Measurements from ENCODE around the gene RHCE.

RHCE gene

DNA sequence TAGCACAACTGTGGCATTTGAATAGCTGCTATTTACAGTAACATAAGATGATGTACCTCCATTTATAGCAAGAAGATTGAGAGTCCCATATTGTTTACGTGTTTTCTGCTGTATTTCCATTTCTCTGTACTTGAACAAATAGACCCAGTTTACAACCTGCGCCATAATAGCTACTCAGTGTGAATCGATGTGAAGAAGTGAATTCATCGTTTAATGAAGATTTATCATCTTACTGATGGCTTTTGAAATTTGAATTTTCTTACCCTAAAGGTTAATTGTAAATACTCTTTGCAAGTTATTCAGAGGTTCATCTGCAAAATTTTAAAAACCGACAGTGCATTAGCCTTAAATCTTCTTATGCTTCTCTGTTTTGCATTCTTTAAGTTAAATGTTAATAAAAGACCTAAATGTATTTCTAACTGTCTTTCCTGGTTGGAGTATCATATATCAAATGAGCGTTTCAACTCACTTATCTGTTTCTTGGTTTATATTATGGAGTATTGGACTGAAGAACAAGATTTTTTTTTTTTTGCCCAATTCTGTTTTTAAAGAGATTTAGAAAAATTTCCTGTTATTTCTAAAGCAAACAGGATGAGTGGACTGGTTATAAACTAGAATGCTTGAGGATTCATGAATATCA, 12.2 kb upstream of the RHCE start:
- Histone ChIP-seq H3K27ac (no peak overlapping the region), H3K36me3 (ENCODE audit: insufficient read depth) (no peaks in the 10 kb centered on the region), H3K27me3 (ENCODE audit: insufficient read depth, low read depth) (no peaks in the 10 kb centered on the region), H4K20me1 (ENCODE audit: insufficient read depth) (no peaks in the 10 kb centered on the region), H2AFZ (ENCODE audit: low read depth) (no peak overlapping the region), H3K4me2 (peak overlapping the region; percentile 84), H3K4me1 (ENCODE audit: low read depth, poor library complexity, severe bottlenecking) (peaks cover 66% of the 10 kb centered on the region), H3K79me2 (ENCODE audit: insufficient read depth, low read depth) (peaks cover 48% of the 10 kb centered on the region), H3K4me3 (IDR thresholded peaks at IDR 0.05; ENCODE audit: insufficient read depth, low read depth, low read length) (no peak overlapping the region), H3K9ac (no peak overlapping the region)
- TF ChIP-seq, protein P1, sequence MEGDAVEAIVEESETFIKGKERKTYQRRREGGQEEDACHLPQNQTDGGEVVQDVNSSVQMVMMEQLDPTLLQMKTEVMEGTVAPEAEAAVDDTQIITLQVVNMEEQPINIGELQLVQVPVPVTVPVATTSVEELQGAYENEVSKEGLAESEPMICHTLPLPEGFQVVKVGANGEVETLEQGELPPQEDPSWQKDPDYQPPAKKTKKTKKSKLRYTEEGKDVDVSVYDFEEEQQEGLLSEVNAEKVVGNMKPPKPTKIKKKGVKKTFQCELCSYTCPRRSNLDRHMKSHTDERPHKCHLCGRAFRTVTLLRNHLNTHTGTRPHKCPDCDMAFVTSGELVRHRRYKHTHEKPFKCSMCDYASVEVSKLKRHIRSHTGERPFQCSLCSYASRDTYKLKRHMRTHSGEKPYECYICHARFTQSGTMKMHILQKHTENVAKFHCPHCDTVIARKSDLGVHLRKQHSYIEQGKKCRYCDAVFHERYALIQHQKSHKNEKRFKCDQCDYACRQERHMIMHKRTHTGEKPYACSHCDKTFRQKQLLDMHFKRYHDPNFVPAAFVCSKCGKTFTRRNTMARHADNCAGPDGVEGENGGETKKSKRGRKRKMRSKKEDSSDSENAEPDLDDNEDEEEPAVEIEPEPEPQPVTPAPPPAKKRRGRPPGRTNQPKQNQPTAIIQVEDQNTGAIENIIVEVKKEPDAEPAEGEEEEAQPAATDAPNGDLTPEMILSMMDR (conservative IDR thresholded peaks at IDR 0.05; ENCODE audit: low read depth, low read length): no peak

DNA sequence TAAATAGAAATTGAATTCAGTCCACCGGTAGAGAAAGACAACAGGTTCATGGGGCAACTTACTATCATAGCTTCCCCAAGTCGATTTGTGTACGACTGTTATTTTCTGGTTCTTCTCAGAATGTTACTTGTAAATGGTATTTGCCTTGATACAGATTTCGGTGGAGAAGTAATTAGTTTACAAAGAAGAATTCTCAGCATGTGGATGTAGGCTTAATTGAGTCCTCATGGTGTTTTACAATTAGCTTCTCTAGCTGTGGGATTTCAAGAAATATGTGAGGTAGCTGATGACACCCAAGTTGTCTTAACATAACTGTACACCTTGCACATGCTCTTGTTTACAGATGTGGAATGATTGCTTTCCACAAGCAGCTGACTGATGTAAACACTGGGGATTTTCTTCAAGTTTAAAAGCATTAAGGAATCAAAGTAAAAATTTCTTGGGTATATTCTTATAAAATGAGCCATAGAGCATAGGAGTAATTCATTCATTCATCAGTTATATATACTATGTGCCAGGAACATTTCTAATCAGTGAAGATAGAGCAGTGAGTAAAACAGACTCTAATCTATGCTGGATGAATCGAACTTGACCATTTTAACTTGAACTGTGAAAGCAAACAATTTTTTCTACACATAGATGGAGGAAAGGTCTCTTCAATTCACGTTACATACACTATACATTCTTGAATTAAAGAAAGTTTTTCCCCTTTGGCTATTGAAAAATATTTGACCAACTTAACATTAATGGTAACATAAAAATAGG, 11.5 kb upstream of the RHCE start:
- Histone ChIP-seq H4K20me1 (ENCODE audit: insufficient read depth) (no peaks in the 10 kb centered on the region), H3K27ac (no peak overlapping the region), H2AFZ (ENCODE audit: low read depth) (no peak overlapping the region)

DNA sequence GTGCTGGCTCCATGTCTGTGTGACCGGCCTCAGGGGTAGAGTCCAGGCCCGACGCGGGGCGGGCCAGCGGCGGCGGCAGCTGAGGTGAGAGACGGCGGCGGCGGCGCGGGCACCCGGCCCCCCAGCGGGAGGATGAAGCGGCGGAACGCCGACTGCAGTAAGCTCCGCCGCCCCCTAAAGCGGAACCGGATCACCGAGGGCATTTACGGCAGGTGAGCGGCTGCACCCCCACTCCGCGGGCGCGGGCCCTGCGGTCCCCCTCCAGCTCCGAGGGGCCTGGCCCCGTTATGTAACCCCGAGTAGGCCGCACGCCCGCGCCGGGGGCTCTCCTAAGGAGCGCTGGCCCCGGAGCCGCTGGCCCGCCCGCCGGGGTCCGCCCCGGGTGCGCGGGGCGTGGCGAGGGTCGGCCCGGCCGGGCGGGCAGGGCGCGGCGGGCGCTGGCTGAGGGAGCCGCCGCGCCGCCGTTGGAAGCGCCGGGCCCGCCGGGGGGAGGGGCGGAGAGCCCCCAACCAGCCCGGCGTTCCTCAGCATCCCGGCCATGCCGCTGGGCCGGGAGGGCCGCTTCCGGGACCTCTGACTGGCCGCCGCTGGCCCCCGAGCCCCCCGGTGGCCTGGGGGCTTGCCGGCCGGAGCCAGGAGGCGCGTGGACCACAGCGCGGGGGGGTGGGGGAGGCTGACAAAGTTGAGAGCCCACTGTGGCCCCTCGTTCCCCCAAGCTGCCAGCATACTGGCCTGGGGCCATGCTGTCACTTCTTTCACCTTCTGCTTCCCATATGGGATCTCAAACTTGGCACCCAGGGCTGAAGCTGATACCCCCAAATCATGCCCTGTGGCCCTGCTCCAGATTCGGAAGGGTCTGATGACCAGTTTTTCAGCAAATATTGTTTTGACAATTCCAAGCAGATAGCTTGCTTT, 10.6 kb upstream of the RHCE start:
- Histone ChIP-seq H3K36me3 (ENCODE audit: insufficient read depth) (no peaks in the 10 kb centered on the region), H2AFZ (ENCODE audit: low read depth) (peak overlapping the region; percentile 87; the same call in 1 of the 2 replicates), H3K9ac (peak overlapping the region; percentile 48; the same call in 1 of the 2 replicates), H4K20me1 (ENCODE audit: insufficient read depth) (no peaks in the 10 kb centered on the region), H3K4me3 (IDR thresholded peaks at IDR 0.05; ENCODE audit: insufficient read depth, low read depth, low read length) (peak overlapping the region; percentile 50), H3K4me2 (peak overlapping the region; percentile 84), H3K27me3 (ENCODE audit: insufficient read depth, low read depth) (no peaks in the 10 kb centered on the region), H3K27ac (0 out of 2 replicates have a peak overlapping the region, but pooled peaks have one; percentile 30), H3K79me2 (ENCODE audit: insufficient read depth, low read depth) (peaks cover 31% of the 10 kb centered on the region), H3K4me1 (ENCODE audit: low read depth, poor library complexity, severe bottlenecking) (peaks cover 53% of the 10 kb centered on the region)
- TF ChIP-seq, protein P1 (conservative IDR thresholded peaks at IDR 0.05; ENCODE audit: low read depth, low read length): no peak

More for the DNA sequence above, 11.5 kb upstream of the RHCE start:
- no peaks in the 10 kb centered on the region for H3K27me3 ChIP-seq (ENCODE audit: insufficient read depth, low read depth)
- peaks cover 62% of the 10 kb centered on the region for H3K4me1 ChIP-seq (ENCODE audit: low read depth, poor library complexity, severe bottlenecking)
- H3K9ac ChIP-seq: peak overlapping the region; percentile 48; the same call in 1 of the 2 replicates
- H3K4me3 ChIP-seq (IDR thresholded peaks at IDR 0.05; ENCODE audit: insufficient read depth, low read depth, low read length): no peak overlapping the region
- no peaks in the 10 kb centered on the region for H3K36me3 ChIP-seq (ENCODE audit: insufficient read depth)
- H3K79me2 ChIP-seq (ENCODE audit: insufficient read depth, low read depth): peaks cover 40% of the 10 kb centered on the region
- peak overlapping the region; percentile 84 for H3K4me2 ChIP-seq
- TF ChIP-seq, protein P1 (conservative IDR thresholded peaks at IDR 0.05; ENCODE audit: low read depth, low read length): no peak
